ENCODE measurements around the gene LRTM2.

The LRTM2 gene

DNA sequence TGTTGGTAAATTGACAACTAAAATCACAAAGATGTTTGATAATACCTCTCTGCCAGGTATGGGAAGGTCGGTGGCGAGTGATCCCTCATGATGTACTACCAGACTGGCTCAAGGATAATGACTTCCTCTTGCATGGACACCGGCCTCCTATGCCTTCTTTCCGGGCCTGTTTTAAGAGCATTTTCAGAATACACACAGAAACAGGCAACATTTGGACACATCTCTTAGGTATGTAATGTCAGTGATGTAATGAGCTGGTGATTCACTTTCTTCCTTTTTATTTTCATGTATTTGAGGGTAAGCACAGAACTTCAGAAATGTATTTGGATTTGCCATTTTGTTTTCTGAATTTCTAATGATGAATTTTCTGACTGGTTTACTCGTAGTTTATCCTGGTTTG, 42.6 kb upstream of the LRTM2 start:
- H3K4me1 ChIP-seq (ENCODE audit: control insufficient read depth in 2 of 2, insufficient read depth in 1 of 2, low read depth in 1 of 2, low read length in 2 of 2): peaks cover 4 to 7% of the 10 kb centered on the region in 2 donors

GRCh38 chr12:1778911-1779310, 41.5 kb upstream of the LRTM2 start:
- no peak overlapping the region for H4K8ac ChIP-seq (ENCODE audit: low read depth, low read length)
- no peak overlapping the region for H3K9ac ChIP-seq (ENCODE audit: low read depth, low read length, poor library complexity)
- H3K79me1 ChIP-seq (ENCODE audit: low read depth, low read length): no peaks in the 10 kb centered on the region
- H3K4ac ChIP-seq (ENCODE audit: low read length): no peak overlapping the region
- no peak overlapping the region for H2BK12ac ChIP-seq (ENCODE audit: low read length)
- H2AK5ac ChIP-seq (ENCODE audit: low read depth, low read length): no peak overlapping the region
- peaks cover 7 to 73% of the 10 kb centered on the region in 2 donors for H3K36me3 ChIP-seq (replicated peaks in 1 of 2; ENCODE audit: control insufficient read depth in 2 of 2, insufficient read depth in 2 of 2, low read length in 2 of 2)
- no peak overlapping the region for H4K91ac ChIP-seq (ENCODE audit: low read depth, low read length, poor library complexity)
- H3K27me3 ChIP-seq (ENCODE audit: control insufficient read depth in 3 of 3, insufficient read depth in 3 of 3, low read depth in 1 of 3, low read length in 3 of 3): no peaks in the 10 kb centered on the region
- H2BK5ac ChIP-seq (ENCODE audit: low read length): no peak overlapping the region
- H3K4me3 ChIP-seq (ENCODE audit: low read length in 2 of 2): no peak overlapping the region
- no peak overlapping the region for H3K23ac ChIP-seq (ENCODE audit: low read depth, low read length, poor library complexity)
- WGBS, 2 donors (ENCODE audit: extremely low coverage in 2 of 2, insufficient read length in 2 of 2, insufficient replicate concordance in 1 of 2): no CpG with 5 or more reads among the region's 4 CpGs
- no peak overlapping the region for H3K18ac ChIP-seq (ENCODE audit: low read length)
- H2BK15ac ChIP-seq (ENCODE audit: low read length): no peak overlapping the region
- H3K4me2 ChIP-seq (ENCODE audit: insufficient read depth, low read length, poor library complexity, severe bottlenecking): no peak overlapping the region
- no peak overlapping the region for H2BK120ac ChIP-seq (ENCODE audit: low read depth, low read length)
- no peak overlapping the region for H3K14ac ChIP-seq (ENCODE audit: low read length)
- no peak overlapping the region for H3K27ac ChIP-seq (replicated peaks; ENCODE audit: low read length)
- no peak for DNase-seq (ENCODE audit: low spot score)
- H2AFZ ChIP-seq (ENCODE audit: low read length): no peak overlapping the region
- peaks cover 4 to 7% of the 10 kb centered on the region in 2 donors for H3K4me1 ChIP-seq (ENCODE audit: control insufficient read depth in 2 of 2, insufficient read depth in 1 of 2, low read depth in 1 of 2, low read length in 2 of 2)
- H3K9me3 ChIP-seq (replicated peaks in 1 of 2; ENCODE audit: control insufficient read depth in 2 of 2, insufficient read depth in 1 of 2, low read depth in 1 of 2, low read length in 2 of 2): no peaks in the 10 kb centered on the region

More for the DNA sequence above, 42.6 kb upstream of the LRTM2 start:
- H3K4me2 ChIP-seq (ENCODE audit: insufficient read depth, low read length, poor library complexity, severe bottlenecking): no peak overlapping the region
- no peak overlapping the region for H2AFZ ChIP-seq (ENCODE audit: low read length)
- H3K18ac ChIP-seq (ENCODE audit: low read length): no peak overlapping the region
- H3K9ac ChIP-seq (ENCODE audit: low read depth, low read length, poor library complexity): no peak overlapping the region
- no peak overlapping the region for H2BK5ac ChIP-seq (ENCODE audit: low read length)
- H2BK15ac ChIP-seq (ENCODE audit: low read length): no peak overlapping the region
- no peaks in the 10 kb centered on the region for H3K27me3 ChIP-seq (ENCODE audit: control insufficient read depth in 3 of 3, insufficient read depth in 3 of 3, low read depth in 1 of 3, low read length in 3 of 3)
- no peak overlapping the region for H3K4me3 ChIP-seq (ENCODE audit: low read length in 2 of 2)
- no peak overlapping the region for H3K4ac ChIP-seq (ENCODE audit: low read length)
- H3K14ac ChIP-seq (ENCODE audit: low read length): no peak overlapping the region
- no peak overlapping the region for H4K91ac ChIP-seq (ENCODE audit: low read depth, low read length, poor library complexity)
- DNase-seq (ENCODE audit: low spot score): no peak
- no peak overlapping the region for H3K27ac ChIP-seq (replicated peaks; ENCODE audit: low read length)
- H2BK120ac ChIP-seq (ENCODE audit: low read depth, low read length): no peak overlapping the region
- peaks cover 6 to 76% of the 10 kb centered on the region in 2 donors for H3K36me3 ChIP-seq (replicated peaks in 1 of 2; ENCODE audit: control insufficient read depth in 2 of 2, insufficient read depth in 2 of 2, low read length in 2 of 2)
- H3K79me1 ChIP-seq (ENCODE audit: low read depth, low read length): no peaks in the 10 kb centered on the region
- H4K8ac ChIP-seq (ENCODE audit: low read depth, low read length): no peak overlapping the region
- no peak overlapping the region for H3K23ac ChIP-seq (ENCODE audit: low read depth, low read length, poor library complexity)
- no peak overlapping the region for H2AK5ac ChIP-seq (ENCODE audit: low read depth, low read length)
- WGBS, 2 donors (ENCODE audit: extremely low coverage in 2 of 2, insufficient read length in 2 of 2, insufficient replicate concordance in 1 of 2): no CpG with 5 or more reads among the region's 5 CpGs
- H2BK12ac ChIP-seq (ENCODE audit: low read length): no peak overlapping the region
- no peaks in the 10 kb centered on the region for H3K9me3 ChIP-seq (replicated peaks in 1 of 2; ENCODE audit: control insufficient read depth in 2 of 2, insufficient read depth in 1 of 2, low read depth in 1 of 2, low read length in 2 of 2)

DNA sequence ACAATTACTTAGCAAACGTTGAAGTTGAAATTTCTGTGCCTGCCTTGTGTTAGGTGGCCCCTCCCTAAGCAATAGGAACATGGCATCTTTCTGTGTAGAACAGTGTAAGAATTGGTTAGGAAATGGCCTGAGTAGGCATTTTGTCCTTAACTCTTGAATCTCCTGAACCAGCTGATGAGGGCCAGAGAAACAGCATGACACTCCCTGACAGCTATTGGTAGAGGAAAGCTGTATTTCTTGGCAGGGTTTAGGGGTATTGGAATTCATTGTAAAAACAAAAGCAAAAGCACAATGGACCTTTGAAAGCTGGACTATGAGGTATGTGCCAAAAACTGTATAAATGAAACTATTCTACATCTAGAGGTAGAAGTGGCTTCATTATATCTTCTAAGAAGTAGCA, 40.6 kb upstream of the LRTM2 start:
- peaks cover 8 to 76% of the 10 kb centered on the region in 2 donors for H3K36me3 ChIP-seq (replicated peaks in 1 of 2; ENCODE audit: control insufficient read depth in 2 of 2, insufficient read depth in 2 of 2, low read length in 2 of 2)
- no peak overlapping the region for H2BK5ac ChIP-seq (ENCODE audit: low read length)
- no peaks in the 10 kb centered on the region for H3K79me1 ChIP-seq (ENCODE audit: low read depth, low read length)
- H3K14ac ChIP-seq (ENCODE audit: low read length): no peak overlapping the region
- H4K8ac ChIP-seq (ENCODE audit: low read depth, low read length): no peak overlapping the region
- H3K23ac ChIP-seq (ENCODE audit: low read depth, low read length, poor library complexity): no peak overlapping the region
- no peak overlapping the region for H3K18ac ChIP-seq (ENCODE audit: low read length)
- no peak overlapping the region for H3K9ac ChIP-seq (ENCODE audit: low read depth, low read length, poor library complexity)
- no peak overlapping the region for H2AFZ ChIP-seq (ENCODE audit: low read length)
- no peaks in the 10 kb centered on the region for H3K9me3 ChIP-seq (replicated peaks in 1 of 2; ENCODE audit: control insufficient read depth in 2 of 2, insufficient read depth in 1 of 2, low read depth in 1 of 2, low read length in 2 of 2)
- no CpG with 5 or more reads among the region's 1 CpG for WGBS, 2 donors (ENCODE audit: extremely low coverage in 2 of 2, insufficient read length in 2 of 2, insufficient replicate concordance in 1 of 2)
- H3K27me3 ChIP-seq (ENCODE audit: control insufficient read depth in 3 of 3, insufficient read depth in 3 of 3, low read depth in 1 of 3, low read length in 3 of 3): no peaks in the 10 kb centered on the region
- no peak overlapping the region for H2BK12ac ChIP-seq (ENCODE audit: low read length)
- H3K4me1 ChIP-seq (ENCODE audit: control insufficient read depth in 2 of 2, insufficient read depth in 1 of 2, low read depth in 1 of 2, low read length in 2 of 2): peaks cover 4 to 6% of the 10 kb centered on the region in 2 donors
- no peak overlapping the region for H3K4me2 ChIP-seq (ENCODE audit: insufficient read depth, low read length, poor library complexity, severe bottlenecking)
- no peak overlapping the region for H4K91ac ChIP-seq (ENCODE audit: low read depth, low read length, poor library complexity)
- H2BK15ac ChIP-seq (ENCODE audit: low read length): no peak overlapping the region
- no peak overlapping the region for H3K27ac ChIP-seq (replicated peaks; ENCODE audit: low read length)
- H2AK5ac ChIP-seq (ENCODE audit: low read depth, low read length): no peak overlapping the region
- no peak overlapping the region for H2BK120ac ChIP-seq (ENCODE audit: low read depth, low read length)
- DNase-seq (ENCODE audit: low spot score): no peak
- no peak overlapping the region for H3K4ac ChIP-seq (ENCODE audit: low read length)
- no peak overlapping the region for H3K4me3 ChIP-seq (ENCODE audit: low read length in 2 of 2)

DNA sequence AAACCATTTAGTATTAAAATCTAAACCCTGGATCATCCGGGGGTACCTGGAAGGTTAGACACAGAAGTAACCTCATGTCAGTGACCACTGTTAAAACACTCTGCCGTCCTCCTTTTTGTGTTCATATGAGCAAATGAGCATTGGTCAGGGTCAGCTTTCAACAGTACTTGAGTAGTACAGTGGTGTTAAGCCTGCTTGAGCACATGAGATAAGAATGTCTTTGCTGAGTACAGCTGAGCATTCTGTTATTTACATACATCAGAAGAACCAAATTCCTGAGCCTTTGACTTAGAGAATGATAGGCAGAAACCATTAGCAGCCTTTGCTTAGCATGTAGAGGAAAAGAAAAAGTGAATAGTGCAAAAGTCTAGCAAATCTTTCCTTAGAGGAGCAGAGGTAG, 38.6 kb upstream of the LRTM2 start:
- Histone ChIP-seq H3K9ac (ENCODE audit: low read depth, low read length, poor library complexity) (no peak overlapping the region), H3K4me1 (ENCODE audit: control insufficient read depth in 2 of 2, insufficient read depth in 1 of 2, low read depth in 1 of 2, low read length in 2 of 2) (no peaks in the 10 kb centered on the region), H2AFZ (ENCODE audit: low read length) (no peak overlapping the region), H3K36me3 (replicated peaks in 1 of 2; ENCODE audit: control insufficient read depth in 2 of 2, insufficient read depth in 2 of 2, low read length in 2 of 2) (peaks cover 14 to 83% of the 10 kb centered on the region in 2 donors), H2BK15ac (ENCODE audit: low read length) (no peak overlapping the region), H4K91ac (ENCODE audit: low read depth, low read length, poor library complexity) (no peak overlapping the region), H3K27me3 (ENCODE audit: control insufficient read depth in 3 of 3, insufficient read depth in 3 of 3, low read depth in 1 of 3, low read length in 3 of 3) (no peaks in the 10 kb centered on the region), H3K4me3 (ENCODE audit: low read length in 2 of 2) (no peak overlapping the region), H3K18ac (ENCODE audit: low read length) (no peak overlapping the region), H3K79me1 (ENCODE audit: low read depth, low read length) (no peaks in the 10 kb centered on the region), H3K9me3 (replicated peaks in 1 of 2; ENCODE audit: control insufficient read depth in 2 of 2, insufficient read depth in 1 of 2, low read depth in 1 of 2, low read length in 2 of 2) (no peaks in the 10 kb centered on the region), H3K23ac (ENCODE audit: low read depth, low read length, poor library complexity) (no peak overlapping the region), H3K4ac (ENCODE audit: low read length) (no peak overlapping the region), H2BK120ac (ENCODE audit: low read depth, low read length) (no peak overlapping the region), H3K4me2 (ENCODE audit: insufficient read depth, low read length, poor library complexity, severe bottlenecking) (no peak overlapping the region), H3K14ac (ENCODE audit: low read length) (no peak overlapping the region), H4K8ac (ENCODE audit: low read depth, low read length) (no peak overlapping the region), H2BK5ac (ENCODE audit: low read length) (no peak overlapping the region), H2BK12ac (ENCODE audit: low read length) (no peak overlapping the region), H2AK5ac (ENCODE audit: low read depth, low read length) (no peak overlapping the region), H3K27ac (replicated peaks; ENCODE audit: low read length) (no peak overlapping the region)
- WGBS, 2 donors (ENCODE audit: extremely low coverage in 2 of 2, insufficient read length in 2 of 2, insufficient replicate concordance in 1 of 2): no CpG with 5 or more reads among the region's 2 CpGs
- DNase-seq (ENCODE audit: low spot score): no peak
